ENCODE data around the gene VASN.

GRCh38 chr16:4387781-4388180 is 16.1 kb downstream of the VASN start:
- TF ChIP-seq CTCF (IDR thresholded peaks at IDR 0.05) (no peak), POLR2A (IDR thresholded peaks at IDR 0.05; ENCODE audit: low read depth) (no peak), POLR2AphosphoS5 (IDR thresholded peaks at IDR 0.05) (no peak), EP300 (IDR thresholded peaks at IDR 0.05) (no peak)
